ENCODE measurements around the gene FKBP4. TPM values are rescaled to one million over a fixed set of nuclear protein-coding genes. Genes with fewer than 3 reads are reported as not detected.
"Not testable (repeated sequence)": the region's sequence is repeated elsewhere in the genome, so short reads cannot be mapped to it uniquely, and the experiment has no call there.

Gene FKBP4
- total RNA-seq, 2 experiments from 2014 or later, result 139 TPM

GRCh38 chr12:2765052-2765451 lies 29.7 kb upstream of the FKBP4 start:
- no peaks in the 10 kb centered on the region for H3K27me3 Mint-ChIP-seq (ENCODE audit: low read depth)
- H3K36me3 Mint-ChIP-seq (ENCODE audit: low read depth), result no peaks in the 10 kb centered on the region
- H3K27ac Mint-ChIP-seq, result no peak overlapping the region
- H3K4me1 Mint-ChIP-seq (ENCODE audit: low read depth), result no peaks in the 10 kb centered on the region
- CTCF ChIA-PET, result interaction anchor here (0.6 to 1.1 kb wide), 3 partner anchors 9 to 277 kb away, joined by 3 read pairs; no protein-coding TSS in a partner anchor
- no peak for DNase-seq
- H3K9me3 Mint-ChIP-seq, result no peaks in the 10 kb centered on the region
- intact Hi-C loops (cut with micrococcal nuclease), result no loop called here
- H3K4me3 Mint-ChIP-seq, result no peak overlapping the region

DNA sequence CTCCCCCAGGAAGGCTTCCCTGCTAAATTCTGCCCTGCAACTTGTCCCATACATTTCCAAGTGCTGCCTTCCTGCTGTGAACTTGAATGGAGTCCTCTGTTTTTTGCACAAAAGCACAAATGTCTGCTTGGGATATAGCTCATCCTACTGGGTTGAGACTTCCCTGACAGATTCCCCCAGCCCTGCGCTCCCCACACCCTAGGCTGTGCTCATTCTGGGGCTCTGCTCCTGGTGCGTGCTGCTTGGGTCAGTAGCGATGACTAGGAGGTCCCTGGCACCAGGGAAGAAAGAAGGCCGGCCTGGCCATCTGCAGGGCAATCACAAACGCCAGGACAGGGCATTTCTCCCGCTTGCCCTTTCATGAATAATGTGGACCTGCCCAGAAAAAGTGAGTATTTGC lies 29.2 kb upstream of the FKBP4 start:
- CTCF ChIA-PET, result interaction anchor here (1.1 kb wide), 1 partner anchor 277 kb away, joined by 3 read pairs; no protein-coding TSS in a partner anchor
- intact Hi-C loops (cut with micrococcal nuclease), result no loop called here
- no peaks in the 10 kb centered on the region for H3K27me3 Mint-ChIP-seq (ENCODE audit: low read depth)
- H3K4me1 Mint-ChIP-seq (ENCODE audit: low read depth), result no peaks in the 10 kb centered on the region
- no peaks in the 10 kb centered on the region for H3K36me3 Mint-ChIP-seq (ENCODE audit: low read depth)
- no peak overlapping the region for H3K27ac Mint-ChIP-seq
- no peak overlapping the region for H3K4me3 Mint-ChIP-seq
- no peak for DNase-seq
- H3K9me3 Mint-ChIP-seq, result no peaks in the 10 kb centered on the region

DNA sequence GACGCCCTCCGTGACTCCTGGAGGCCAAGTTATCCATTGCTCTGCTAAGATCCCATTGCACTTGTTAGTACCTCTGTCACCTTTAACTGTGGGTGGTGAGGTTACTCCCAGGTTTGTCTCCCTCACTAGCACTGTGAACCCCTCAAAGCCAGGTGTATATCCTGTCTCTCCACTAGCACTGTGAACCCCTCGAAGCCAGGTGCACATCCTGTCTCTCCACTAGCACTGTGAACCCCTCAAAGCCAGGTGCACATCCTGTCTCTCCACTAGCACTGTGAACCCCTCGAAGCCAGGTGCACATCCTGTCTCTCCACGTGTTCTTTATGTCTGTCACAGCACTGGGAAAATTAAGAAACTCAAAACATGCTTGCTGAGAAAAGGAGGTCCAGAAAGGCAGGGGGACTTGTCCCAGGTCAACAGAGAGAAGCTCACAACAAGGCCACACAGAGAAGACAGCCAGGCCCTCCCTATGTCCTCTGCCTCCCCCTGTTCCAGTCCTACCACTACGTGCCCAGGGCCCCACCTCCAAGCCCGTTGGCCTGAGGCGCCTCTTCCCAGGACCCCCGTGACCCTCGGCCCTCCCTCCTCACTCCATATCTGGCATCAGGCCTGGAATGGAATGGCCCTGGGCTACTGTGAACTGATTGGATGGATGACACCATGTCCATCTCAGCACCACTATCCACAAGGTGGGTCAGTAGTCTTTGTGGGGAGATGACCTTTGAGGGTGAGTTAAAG lies 26.4 kb upstream of the FKBP4 start:
- intact Hi-C loops (cut with micrococcal nuclease), result no loop called here
- CTCF ChIA-PET, result no interaction called here
- H3K27ac Mint-ChIP-seq, result no peak overlapping the region

DNA sequence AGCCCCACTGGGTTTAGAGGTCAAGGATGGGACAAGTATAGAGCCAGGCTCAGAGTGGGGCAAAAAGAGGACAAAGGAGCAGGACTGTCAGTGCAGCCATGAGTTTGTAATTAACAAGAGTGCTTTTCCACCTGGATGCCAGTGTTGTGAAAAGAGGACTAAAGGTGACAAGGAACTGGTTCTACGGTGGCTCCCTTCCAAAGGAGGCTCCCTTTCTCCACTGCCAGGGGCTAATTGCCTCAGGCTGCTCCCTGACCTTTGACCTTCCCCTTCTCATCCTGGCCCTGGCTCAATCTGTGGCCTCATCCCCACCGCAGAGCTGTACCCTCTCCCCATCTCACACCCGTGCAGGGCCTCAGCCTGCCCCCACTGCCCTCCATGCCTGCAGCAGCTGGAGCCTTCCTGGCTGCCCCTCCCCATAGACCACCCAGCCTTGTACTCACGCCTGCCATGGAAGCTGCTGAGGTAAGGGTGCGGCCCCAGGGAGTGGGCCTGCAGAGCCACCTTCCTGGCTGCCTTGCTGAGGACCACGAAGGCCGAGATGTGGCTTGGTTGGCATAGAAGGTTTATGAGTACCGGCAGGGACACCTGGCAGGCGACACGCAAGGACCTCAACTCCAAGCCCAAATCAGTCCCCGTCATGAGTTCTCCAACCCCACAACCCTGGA lies 24.8 kb upstream of the FKBP4 start:
- H3K27me3 Mint-ChIP-seq (ENCODE audit: low read depth), result no peaks in the 10 kb centered on the region
- H3K36me3 Mint-ChIP-seq (ENCODE audit: low read depth), result no peaks in the 10 kb centered on the region
- CTCF ChIA-PET, result no interaction called here
- intact Hi-C loops (cut with micrococcal nuclease), result no loop called here
- no peak overlapping the region for H3K27ac Mint-ChIP-seq
- no peak overlapping the region for H3K4me3 Mint-ChIP-seq
- H3K4me1 Mint-ChIP-seq (ENCODE audit: low read depth), result no peaks in the 10 kb centered on the region
- DNase-seq, result no peak
- H3K9me3 Mint-ChIP-seq, result no peaks in the 10 kb centered on the region

More for the DNA sequence above, 26.4 kb upstream of the FKBP4 start:
- H3K4me3 Mint-ChIP-seq, result no peak overlapping the region
- H3K4me1 Mint-ChIP-seq (ENCODE audit: low read depth), result no peaks in the 10 kb centered on the region
- no peaks in the 10 kb centered on the region for H3K36me3 Mint-ChIP-seq (ENCODE audit: low read depth)
- H3K9me3 Mint-ChIP-seq, result no peaks in the 10 kb centered on the region
- H3K27me3 Mint-ChIP-seq (ENCODE audit: low read depth), result no peaks in the 10 kb centered on the region
- DNase-seq, result no peak

DNA sequence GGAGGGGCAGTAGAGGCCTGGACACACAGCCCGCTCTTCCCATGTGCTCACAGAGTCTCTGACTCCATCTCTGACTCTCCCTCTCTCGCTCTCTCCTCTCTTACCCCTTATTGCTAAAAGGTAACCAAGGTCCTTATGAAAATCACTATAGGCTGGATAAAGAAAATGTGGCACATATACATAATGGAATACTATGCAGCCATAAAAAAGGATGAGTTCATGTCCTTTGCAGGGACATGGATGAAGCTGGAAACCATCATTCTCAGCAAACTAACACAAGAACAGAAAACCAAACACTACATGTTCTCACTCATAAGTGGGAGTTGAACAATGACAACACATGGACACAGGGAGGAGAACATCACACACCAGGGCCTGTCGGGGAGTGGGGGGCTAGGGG lies 24.2 kb upstream of the FKBP4 start:
- H3K36me3 Mint-ChIP-seq (ENCODE audit: low read depth); H3K9me3 Mint-ChIP-seq; H3K4me3 Mint-ChIP-seq; H3K27me3 Mint-ChIP-seq (ENCODE audit: low read depth); H3K4me1 Mint-ChIP-seq (ENCODE audit: low read depth); H3K27ac Mint-ChIP-seq; DNase-seq; intact Hi-C loops (cut with micrococcal nuclease); CTCF ChIA-PET: not testable (repeated sequence)

GRCh38 chr12:2772370-2772769 lies 22.4 kb upstream of the FKBP4 start:
- Mint-ChIP-seq H3K4me3 (no peak overlapping the region), H3K27ac (no peak overlapping the region), H3K9me3 (no peaks in the 10 kb centered on the region), H3K4me1 (ENCODE audit: low read depth) (no peaks in the 10 kb centered on the region), H3K27me3 (ENCODE audit: low read depth) (no peaks in the 10 kb centered on the region), H3K36me3 (ENCODE audit: low read depth) (no peaks in the 10 kb centered on the region)
- CTCF ChIA-PET, result interaction anchor here (1.6 kb wide), 1 partner anchor 11 kb away, joined by 7 read pairs; no protein-coding TSS in a partner anchor
- intact Hi-C loops (cut with micrococcal nuclease), result no loop called here
- DNase-seq, result no peak

GRCh38 chr12:2773199-2773875 lies 21.4 kb upstream of the FKBP4 start:
- H3K4me3 Mint-ChIP-seq, result no peak overlapping the region
- H3K27me3 Mint-ChIP-seq (ENCODE audit: low read depth), result no peaks in the 10 kb centered on the region
- H3K36me3 Mint-ChIP-seq (ENCODE audit: low read depth), result no peaks in the 10 kb centered on the region
- intact Hi-C loops (cut with micrococcal nuclease), result no loop called here
- CTCF ChIA-PET, result interaction anchor here (0.9 kb wide), 1 partner anchor 9 kb away, joined by 3 read pairs; no protein-coding TSS in a partner anchor
- H3K9me3 Mint-ChIP-seq, result no peaks in the 10 kb centered on the region
- DNase-seq, result no peak
- no peak overlapping the region for H3K27ac Mint-ChIP-seq
- no peaks in the 10 kb centered on the region for H3K4me1 Mint-ChIP-seq (ENCODE audit: low read depth)

- CTCF ChIA-PET, result interaction anchor here (0.6 to 1.0 kb wide), 2 partner anchors 9 to 102 kb away, joined by 3 read pairs; partner anchors contain the start of genes FOXM1 and RHNO1
- Mint-ChIP-seq H3K36me3 (ENCODE audit: low read depth) (no peaks in the 10 kb centered on the region), H3K27ac (no peak overlapping the region), H3K9me3 (no peaks in the 10 kb centered on the region), H3K27me3 (ENCODE audit: low read depth) (no peaks in the 10 kb centered on the region), H3K4me1 (ENCODE audit: low read depth) (no peaks in the 10 kb centered on the region), H3K4me3 (no peak overlapping the region)
- intact Hi-C loops (cut with micrococcal nuclease), result no loop called here
- DNase-seq, result no peak
Observed at GRCh38 chr12:2775431-2775830, 19.3 kb upstream of the FKBP4 start.

DNA sequence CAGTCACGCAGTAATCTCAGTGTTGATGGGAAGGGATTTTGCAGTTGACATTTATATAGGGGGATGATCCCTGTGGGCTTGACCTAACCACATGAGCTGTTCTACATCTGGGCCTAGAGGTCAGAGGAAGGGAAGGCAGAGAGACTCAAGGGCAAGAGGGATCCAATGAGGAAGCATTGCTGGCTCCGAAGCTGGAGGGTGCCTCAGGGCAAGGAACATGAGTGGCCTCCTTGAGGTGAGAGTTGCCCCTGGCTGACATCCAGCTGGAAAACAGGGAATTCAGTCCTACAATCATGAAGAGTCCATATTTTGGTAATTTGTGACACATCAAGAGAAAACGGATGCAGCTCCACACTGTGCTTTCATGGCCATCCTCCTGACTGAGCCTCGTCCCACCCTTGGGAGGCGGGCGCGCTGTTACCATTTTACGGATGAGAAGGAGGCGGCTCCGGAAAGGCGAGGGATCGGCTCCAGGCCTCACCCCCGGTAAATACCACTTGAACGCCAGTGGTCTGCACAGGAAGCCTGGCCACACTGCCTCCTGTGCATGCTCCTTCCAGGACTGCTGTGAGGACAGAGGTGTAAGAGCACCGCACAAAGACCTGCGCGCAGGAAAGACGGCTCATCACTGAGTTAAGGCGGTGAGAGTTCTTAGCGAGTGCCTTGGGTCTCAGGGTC lies 18.5 kb upstream of the FKBP4 start:
- Mint-ChIP-seq H3K9me3 (no peaks in the 10 kb centered on the region), H3K4me3 (no peak overlapping the region), H3K27ac (no peak overlapping the region), H3K27me3 (ENCODE audit: low read depth) (no peaks in the 10 kb centered on the region), H3K4me1 (ENCODE audit: low read depth) (no peaks in the 10 kb centered on the region), H3K36me3 (ENCODE audit: low read depth) (no peaks in the 10 kb centered on the region)
- intact Hi-C loops (cut with micrococcal nuclease), result no loop called here
- no peak for DNase-seq
- CTCF ChIA-PET, result interaction anchor here (1.0 kb wide), 1 partner anchor 8 kb away, joined by 3 read pairs; no protein-coding TSS in a partner anchor

- Mint-ChIP-seq H3K36me3 (ENCODE audit: low read depth) (no peaks in the 10 kb centered on the region), H3K27ac (no peak overlapping the region), H3K9me3 (no peaks in the 10 kb centered on the region), H3K27me3 (ENCODE audit: low read depth) (peaks cover 11% of the 10 kb centered on the region), H3K4me3 (no peak overlapping the region), H3K4me1 (ENCODE audit: low read depth) (peaks cover 8% of the 10 kb centered on the region)
- CTCF ChIA-PET, result no interaction called here
- DNase-seq, result no peak
- intact Hi-C loops (cut with micrococcal nuclease), result no loop called here
Observed at GRCh38 chr12:2779281-2779680, 15.5 kb upstream of the FKBP4 start.

DNA sequence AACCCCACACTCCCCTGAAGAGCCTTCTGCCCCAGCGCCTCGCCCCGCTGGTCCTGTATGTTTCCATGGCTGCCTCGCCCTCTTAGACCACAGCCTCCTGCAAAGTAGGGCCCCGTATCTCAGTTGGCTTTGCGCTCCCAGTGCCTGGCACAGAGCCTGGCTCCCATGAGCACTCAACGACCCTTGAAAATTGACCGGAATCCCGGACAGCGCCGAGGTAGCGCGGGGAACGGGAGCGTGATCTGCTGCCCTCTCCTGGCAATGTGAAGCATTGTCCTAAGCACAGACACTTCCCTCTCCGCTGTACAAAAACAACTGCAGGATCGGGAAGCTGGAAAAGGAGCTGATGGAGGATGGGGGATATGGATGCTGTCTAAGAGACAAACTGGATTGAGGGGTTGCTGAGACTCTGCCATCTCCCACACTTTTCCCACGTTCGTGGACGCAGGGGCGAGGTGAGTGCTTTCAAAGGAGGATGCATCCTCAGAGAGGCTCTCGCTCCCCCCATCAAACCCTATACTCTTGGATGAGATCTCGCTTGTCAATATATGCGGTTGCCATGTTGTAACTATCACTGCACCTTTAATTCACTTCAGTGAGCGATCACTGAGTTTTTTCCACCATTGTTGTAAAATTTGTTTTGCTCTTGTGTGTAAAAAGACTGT lies 10.7 kb upstream of the FKBP4 start:
- no peaks in the 10 kb centered on the region for H3K9me3 Mint-ChIP-seq
- peaks cover 8% of the 10 kb centered on the region for H3K4me1 Mint-ChIP-seq (ENCODE audit: low read depth)
- no peaks in the 10 kb centered on the region for H3K36me3 Mint-ChIP-seq (ENCODE audit: low read depth)
- DNase-seq, result peak; percentile 60
- H3K4me3 Mint-ChIP-seq, result peak overlapping the region; percentile 62
- CTCF ChIA-PET, result interaction anchor here (0.7 to 3.4 kb wide), 12 partner anchors 8 to 138 kb away, joined by 3 to 42 read pairs (median 4); partner anchors contain the start of gene FKBP4
- no peak overlapping the region for H3K27ac Mint-ChIP-seq
- H3K27me3 Mint-ChIP-seq (ENCODE audit: low read depth), result peaks cover 11% of the 10 kb centered on the region
- intact Hi-C loops (cut with micrococcal nuclease), result loop anchor here (1.0 to 5.0 kb wide), 2 partner anchors 93 to 102 kb away; no protein-coding TSS in a partner anchor

Measured in activated naive CD4-positive, alpha-beta T cell treated with anti-CD3 and anti-CD28 coated beads for 36 hours (primary cell).